ENCODE data around the gene CXXC5.

The CXXC5 gene

GRCh38 chr5:139651853-139652787 lies 4.0 kb downstream of the CXXC5 start:
- peak overlapping the region; percentile 36 for H3K4me3 ChIP-seq (ENCODE audit: control insufficient read depth, low read depth, low read length)
- no peak for TF ChIP-seq CTCF (conservative IDR thresholded peaks at IDR 0.05; ENCODE audit: control insufficient read depth, insufficient read depth, low read depth, low read length)
- peak; percentile 96 for DNase-seq (ENCODE audit: low read depth)

- peak; percentile 26 for DNase-seq (ENCODE audit: low read depth)
- TF ChIP-seq CTCF (conservative IDR thresholded peaks at IDR 0.05; ENCODE audit: control insufficient read depth, insufficient read depth, low read depth, low read length): no peak
- H3K4me3 ChIP-seq (ENCODE audit: control insufficient read depth, low read depth, low read length): peak overlapping the region; percentile 5
These were observed 4.7 kb downstream of the CXXC5 start for GRCh38 chr5:139652788-139653241.

- DNase-seq (ENCODE audit: low read depth): no peak
- TF ChIP-seq CTCF (conservative IDR thresholded peaks at IDR 0.05; ENCODE audit: control insufficient read depth, insufficient read depth, low read depth, low read length): no peak
- no peak overlapping the region for H3K4me3 ChIP-seq (ENCODE audit: control insufficient read depth, low read depth, low read length)
These were observed 5.5 kb downstream of the CXXC5 start for GRCh38 chr5:139653616-139654015.

- TF ChIP-seq CTCF (conservative IDR thresholded peaks at IDR 0.05; ENCODE audit: control insufficient read depth, insufficient read depth, low read depth, low read length): no peak
- no peak overlapping the region for H3K4me3 ChIP-seq (ENCODE audit: control insufficient read depth, low read depth, low read length)
- no peak for DNase-seq (ENCODE audit: low read depth)
These were observed 6.3 kb downstream of the CXXC5 start for GRCh38 chr5:139654464-139654863.

- H3K4me3 ChIP-seq (ENCODE audit: control insufficient read depth, low read depth, low read length): no peak overlapping the region
- no peak for DNase-seq (ENCODE audit: low read depth)
- TF ChIP-seq CTCF (conservative IDR thresholded peaks at IDR 0.05; ENCODE audit: control insufficient read depth, insufficient read depth, low read depth, low read length): no peak
These were observed 6.8 kb downstream of the CXXC5 start for GRCh38 chr5:139654871-139655491.

GRCh38 chr5:139655727-139656271 lies 7.7 kb downstream of the CXXC5 start:
- peak; percentile 29 for DNase-seq (ENCODE audit: low read depth)
- H3K4me3 ChIP-seq (ENCODE audit: control insufficient read depth, low read depth, low read length): no peak overlapping the region
- no peak for TF ChIP-seq CTCF (conservative IDR thresholded peaks at IDR 0.05; ENCODE audit: control insufficient read depth, insufficient read depth, low read depth, low read length)
